HL-60 (cell line): ENCODE measurements around the gene WFS1.

ENCODE experiments used
- DNase-seq, 2 experiments: peaks; one replicate each; pipeline ENCODE4 v3.0.0-alpha.2; 2010 to 2020; ENCODE audit warnings: low read depth in 1 of 2, low spot score in 1 of 2
- H3K27ac ChIP-seq: fragments of 250-450 bp; sonication (Bioruptor Pico); replicated peaks from 2 replicates; pipeline ENCODE4 v1.5.1; 2020; ENCODE audit warnings: mild to moderate bottlenecking, moderate library complexity
- H3K27me3 ChIP-seq: fragments of 250-450 bp; sonication (Bioruptor Pico); 2 replicates; pipeline ENCODE4 v1.5.1; 2021; ENCODE audit warnings: mild to moderate bottlenecking, moderate library complexity; ENCODE audit not compliant: insufficient read depth, poor library complexity, severe bottlenecking
- H3K4me3 ChIP-seq: replicated peaks from 2 replicates; pipeline ENCODE4 v1.5.1; 2011; ENCODE audit warnings: mild to moderate bottlenecking, control low read depth, low read length; ENCODE audit not compliant: insufficient read depth
- CTCF ChIP-seq: IDR thresholded peaks from one replicate; pipeline ENCODE4 v1.5.1; 2011; ENCODE audit warnings: low read length, control low read depth, inconsistent platforms; ENCODE audit not compliant: insufficient read depth
- GABPA ChIP-seq: IDR thresholded peaks from 2 replicates; pipeline ENCODE4 v1.6.1; 2012; ENCODE audit warnings: low read depth
- POLR2AphosphoS5 ChIP-seq: IDR thresholded peaks from 2 replicates; pipeline ENCODE4 v1.6.1; 2012; ENCODE audit warnings: low read depth
- REST ChIP-seq: IDR thresholded peaks from 2 replicates; pipeline ENCODE4 v1.6.1; 2012; ENCODE audit warnings: low read depth; ENCODE audit not compliant: insufficient replicate concordance
- SPI1 ChIP-seq: IDR thresholded peaks from 2 replicates; pipeline ENCODE4 v1.6.1; 2012; ENCODE audit warnings: low read depth, mild to moderate bottlenecking, borderline replicate concordance

Gene WFS1

GRCh38 chr4:6293661-6294060 is 24.0 kb downstream of the WFS1 start:
- no peaks in the 10 kb centered on the region for H3K27me3 ChIP-seq
- no peak overlapping the region for H3K4me3 ChIP-seq
- TF ChIP-seq GABPA (no peak), REST (no peak), POLR2AphosphoS5 (no peak), SPI1 (no peak), CTCF (no peak)
- DNase-seq: no peak
- no peak overlapping the region for H3K27ac ChIP-seq

- Histone ChIP-seq H3K27me3 (no peaks in the 10 kb centered on the region), H3K27ac (no peak overlapping the region), H3K4me3 (no peak overlapping the region)
- DNase-seq: no peak
- TF ChIP-seq POLR2AphosphoS5: no peak
- TF ChIP-seq CTCF: no peak
- TF ChIP-seq SPI1: no peak
- no peak for TF ChIP-seq REST
- no peak for TF ChIP-seq GABPA
Observed at GRCh38 chr4:6294705-6295421, 25.2 kb downstream of the WFS1 start.

GRCh38 chr4:6295495-6295894 is 25.8 kb downstream of the WFS1 start:
- Histone ChIP-seq H3K27me3 (no peaks in the 10 kb centered on the region), H3K4me3 (no peak overlapping the region), H3K27ac (no peak overlapping the region)
- TF ChIP-seq POLR2AphosphoS5: no peak
- TF ChIP-seq CTCF: no peak
- no peak for TF ChIP-seq REST
- TF ChIP-seq SPI1: no peak
- no peak for TF ChIP-seq GABPA
- DNase-seq: no peak
